KBM-7 (cell line): Measurements from ENCODE around the gene OVOL2.
"Not testable (repeated sequence)": the region's sequence is repeated elsewhere in the genome, so short reads cannot be mapped to it uniquely, and the experiment has no call there.

ENCODE experiments used
- DNase-seq: peaks from one replicate; pipeline ENCODE4 v3.0.0-alpha.2; 2015
- in situ Hi-C: fragments of 300-500 bp; cut with MboI; formaldehyde crosslinking; loops from 2 replicates; pipeline ENCODE4 v1.14.3; 2020; ENCODE audit warnings: low sequenced_read_pairs, low pct_unique_long_range_greater_than_20kb, mixed read lengths

The OVOL2 gene

DNA sequence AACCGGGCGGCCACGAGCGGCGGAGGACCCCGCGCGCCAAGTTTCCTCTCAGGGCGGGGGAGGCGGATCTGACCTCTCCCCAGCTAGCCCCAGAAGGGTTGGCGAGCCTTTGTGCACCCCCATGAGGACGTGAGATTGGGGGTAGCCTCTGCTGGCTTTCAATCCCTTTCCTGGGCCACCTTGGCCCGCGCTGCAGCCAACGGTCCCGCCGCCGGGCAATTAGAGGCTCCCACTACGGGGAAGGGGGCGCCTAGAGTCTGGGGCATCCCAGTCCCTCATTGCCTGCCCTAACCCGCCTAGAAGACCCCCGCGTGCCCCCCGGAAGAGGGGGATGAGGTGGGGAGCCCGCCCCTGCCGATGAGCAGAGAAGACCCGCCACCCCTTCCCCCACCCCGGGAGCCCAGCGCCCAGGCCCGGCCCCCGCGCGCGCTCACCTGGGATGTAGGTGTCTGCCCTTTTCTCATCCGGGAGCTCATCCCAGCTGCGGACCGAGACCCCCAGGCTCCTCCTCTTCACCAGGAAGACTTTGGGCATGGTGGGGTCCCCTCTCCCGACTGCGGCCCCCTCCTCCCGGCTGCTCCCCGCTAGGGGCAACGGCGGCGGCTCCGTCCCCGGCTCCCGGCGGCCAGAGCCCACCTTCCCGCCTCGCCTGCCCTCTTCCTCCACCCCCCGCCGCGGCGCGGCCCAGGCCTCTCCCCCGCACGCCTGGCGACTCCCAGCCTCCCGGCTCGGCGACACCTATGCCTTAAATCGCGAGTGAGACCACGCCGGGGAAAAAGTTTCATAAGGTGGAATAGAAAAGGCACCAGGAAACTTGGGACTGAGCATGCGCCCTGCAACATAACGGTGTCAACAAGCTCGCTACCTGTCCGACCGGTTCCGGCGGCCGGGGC lies at the start of gene OVOL2:
Gene OVOL2 (minus strand): TSS at position 816 of the 893 bp plus-strand sequence. CDS start 282 bp downstream, at position 534.
- DNase-seq: peak; percentile 9
- in situ Hi-C loops: no loop called here

DNA sequence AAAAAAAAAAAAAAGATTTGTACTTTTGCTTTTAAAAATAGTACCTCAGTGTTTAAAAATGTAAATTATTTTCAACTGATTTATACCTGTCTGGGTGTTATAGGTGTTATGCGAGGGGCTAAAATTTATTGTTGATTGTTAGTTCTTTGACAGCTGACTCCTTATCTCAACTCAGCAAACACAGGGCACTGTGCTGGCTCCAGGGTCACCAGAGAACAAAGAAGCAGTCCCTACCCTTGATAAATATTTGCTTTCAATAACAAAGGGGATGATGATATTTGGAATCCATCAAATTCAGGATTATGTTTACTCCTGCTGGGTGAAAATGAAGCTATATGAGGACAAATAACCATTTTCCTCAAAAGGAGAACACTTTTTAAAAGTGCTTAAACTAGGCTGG lies 45.8 kb upstream of the OVOL2 start:
- no peak for DNase-seq
- in situ Hi-C loops: no loop called here

- in situ Hi-C loops: no loop called here
- DNase-seq: no peak
Measured at GRCh38 chr20:18101125-18101810, 43.6 kb upstream of the OVOL2 start.

GRCh38 chr20:18100569-18100968 lies 42.9 kb upstream of the OVOL2 start:
- in situ Hi-C loops, DNase-seq: not testable (repeated sequence)

DNA sequence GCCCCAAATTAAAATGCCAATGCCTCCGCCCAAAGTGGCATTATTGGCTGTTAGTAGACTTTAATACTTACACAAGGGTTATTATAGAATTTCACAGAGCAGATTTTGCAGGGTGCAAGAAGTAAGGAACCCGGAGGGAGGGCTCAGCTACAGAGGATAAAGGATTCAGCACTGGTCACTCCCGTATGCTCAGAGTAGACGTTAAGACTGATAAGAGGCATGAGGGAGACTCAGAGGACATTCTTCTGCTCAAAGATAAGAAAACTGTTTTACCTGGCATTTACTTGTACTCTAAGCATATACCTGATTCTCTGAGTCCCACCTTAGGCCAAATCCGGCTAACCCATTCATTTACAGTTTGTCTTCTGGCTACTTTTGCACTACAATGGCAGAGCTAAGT lies 36.5 kb upstream of the OVOL2 start:
- in situ Hi-C loops: no loop called here
- DNase-seq: no peak

GRCh38 chr20:18093388-18093787 lies 35.7 kb upstream of the OVOL2 start:
- in situ Hi-C loops: no loop called here
- DNase-seq: no peak

DNA sequence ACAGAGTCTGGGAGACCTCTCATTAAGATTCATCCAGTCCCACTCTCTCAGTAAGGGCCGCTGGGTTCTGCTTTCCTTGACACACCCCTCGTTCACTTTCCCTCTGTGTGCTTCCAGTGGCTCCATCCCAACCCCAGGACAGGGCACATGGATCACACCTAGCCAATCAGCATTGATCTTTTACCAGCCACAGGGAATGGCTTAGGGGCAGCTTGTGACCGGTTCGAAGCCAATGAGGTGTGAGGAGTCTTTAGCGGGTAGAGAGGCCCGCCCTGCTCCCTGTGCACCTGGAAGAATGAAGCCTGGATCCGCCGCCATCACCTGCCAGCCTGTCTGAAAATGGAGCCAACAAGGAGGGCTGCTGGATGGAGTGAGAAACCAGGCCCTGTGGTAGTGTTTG lies 35.2 kb upstream of the OVOL2 start:
- in situ Hi-C loops: no loop called here
- DNase-seq: no peak

- DNase-seq: no peak
- in situ Hi-C loops: no loop called here
Measured at GRCh38 chr20:18091623-18092022, 33.9 kb upstream of the OVOL2 start.

- in situ Hi-C loops: no loop called here
- DNase-seq: no peak
Measured at GRCh38 chr20:18090477-18090876, 32.8 kb upstream of the OVOL2 start.

DNA sequence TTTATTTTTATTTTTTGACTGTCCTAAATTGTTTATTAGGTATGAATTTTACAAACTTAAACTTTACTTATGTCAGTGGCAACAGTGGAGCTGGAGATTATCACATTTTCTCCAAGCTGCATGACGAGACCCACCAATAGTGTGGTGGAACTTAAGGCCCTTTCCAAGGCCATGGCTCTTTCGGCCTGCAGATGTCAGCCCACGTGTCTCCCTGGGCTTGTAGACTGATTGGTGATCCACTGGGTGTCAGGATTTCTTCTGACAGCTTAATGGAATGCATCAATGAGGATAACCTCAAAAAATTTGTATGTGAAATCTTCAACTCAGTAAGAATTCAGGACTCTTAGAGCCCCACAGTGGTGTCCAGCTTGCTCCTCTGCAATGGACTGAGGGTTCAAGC lies 32.3 kb upstream of the OVOL2 start:
- in situ Hi-C loops: no loop called here
- DNase-seq: no peak

DNA sequence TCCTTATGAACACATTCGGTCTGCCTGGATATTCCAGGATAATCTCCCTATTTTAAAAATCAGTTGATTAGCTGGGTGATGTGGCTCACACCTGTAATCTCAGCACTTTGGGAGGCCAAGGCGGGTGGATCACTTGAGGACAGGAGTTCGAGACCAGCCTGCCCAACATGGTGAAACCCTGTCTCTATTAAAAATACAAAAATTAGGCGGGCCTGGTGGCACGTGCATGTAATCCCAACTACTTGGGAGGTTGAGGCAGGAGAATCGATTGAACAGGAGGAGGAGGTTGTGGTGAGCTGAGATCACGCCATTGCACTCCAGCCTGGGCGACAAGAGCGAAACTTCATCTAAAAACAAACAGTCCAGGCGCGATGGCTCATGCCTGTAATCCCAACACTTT lies 31.1 kb upstream of the OVOL2 start:
- DNase-seq, in situ Hi-C loops: not testable (repeated sequence)

- DNase-seq, in situ Hi-C loops: not testable (repeated sequence)
Measured at GRCh38 chr20:18088298-18088697, 30.6 kb upstream of the OVOL2 start.

- in situ Hi-C loops: no loop called here
- DNase-seq: no peak
Measured at GRCh38 chr20:18087054-18087453, 29.3 kb upstream of the OVOL2 start.

GRCh38 chr20:18080836-18081235 lies 23.1 kb upstream of the OVOL2 start:
- DNase-seq, in situ Hi-C loops: not testable (repeated sequence)

DNA sequence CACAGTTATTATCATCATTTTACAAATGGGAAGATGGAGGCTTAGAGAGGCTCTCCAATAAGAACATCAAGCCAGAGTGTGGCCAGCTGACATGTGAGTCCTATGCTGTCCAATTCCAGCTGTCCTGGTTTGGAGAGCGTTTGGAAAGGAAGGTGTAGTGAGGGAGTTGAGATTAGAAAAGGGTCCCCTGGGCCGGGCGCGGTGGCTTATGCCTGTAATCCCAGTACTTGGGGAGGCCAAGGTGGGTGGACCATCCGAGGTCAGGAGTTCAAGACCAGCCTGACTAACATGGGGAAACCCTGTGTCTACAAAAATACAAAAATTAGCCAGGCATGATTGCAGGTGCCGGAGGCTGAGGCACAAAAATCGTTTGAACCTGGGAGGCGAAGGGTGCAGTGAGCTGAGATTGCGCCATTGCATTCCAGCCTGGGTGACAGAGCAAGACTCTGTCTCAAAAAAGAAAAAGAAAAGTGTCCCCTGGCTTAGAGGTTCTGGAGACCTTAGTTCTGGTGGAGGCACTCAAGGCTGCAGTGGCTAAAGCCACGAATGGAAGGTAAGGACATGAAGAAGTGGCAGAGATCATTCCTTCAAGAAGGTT lies 22.1 kb upstream of the OVOL2 start:
- no peak for DNase-seq
- in situ Hi-C loops: no loop called here

DNA sequence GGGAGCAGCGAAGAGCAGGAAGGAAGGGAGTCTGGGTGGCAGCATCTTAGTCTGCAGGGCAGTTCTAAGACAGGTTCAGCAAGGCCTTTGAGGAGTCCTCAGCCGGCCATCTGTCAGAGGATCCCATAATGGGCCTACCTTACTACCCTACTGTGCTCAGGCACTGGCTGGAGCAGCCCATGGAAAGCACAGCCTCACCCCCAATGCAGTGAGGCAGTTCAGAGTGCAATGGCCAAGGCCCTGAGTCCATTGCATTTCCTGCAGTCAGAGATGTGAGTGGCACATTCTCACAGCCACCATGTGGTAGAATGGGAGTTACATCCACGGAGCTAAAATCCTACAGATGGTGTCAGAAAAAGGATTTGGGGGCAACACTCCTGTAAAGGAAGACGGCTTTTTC lies 19.4 kb upstream of the OVOL2 start:
- in situ Hi-C loops: no loop called here
- DNase-seq: no peak

DNA sequence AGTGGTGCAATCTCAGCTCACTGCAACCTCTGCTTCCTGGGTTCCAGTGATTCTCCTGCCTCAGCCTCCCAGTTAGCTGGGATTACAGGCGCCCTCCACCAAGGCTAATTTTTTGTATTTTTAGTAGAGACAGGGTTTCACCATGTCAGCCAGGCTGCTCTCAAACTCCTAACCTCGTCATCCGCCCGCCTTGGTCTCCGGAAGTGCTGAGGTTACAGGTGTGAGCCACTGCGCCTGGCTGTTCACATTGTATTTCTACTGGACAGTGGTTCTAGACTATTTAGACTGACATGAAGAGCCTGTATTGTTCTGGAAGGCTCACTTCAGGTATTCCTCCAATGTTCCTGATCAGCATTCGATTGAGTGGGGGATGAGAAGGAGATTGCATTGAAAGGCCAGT lies 14.8 kb upstream of the OVOL2 start:
- no peak for DNase-seq
- in situ Hi-C loops: no loop called here

DNA sequence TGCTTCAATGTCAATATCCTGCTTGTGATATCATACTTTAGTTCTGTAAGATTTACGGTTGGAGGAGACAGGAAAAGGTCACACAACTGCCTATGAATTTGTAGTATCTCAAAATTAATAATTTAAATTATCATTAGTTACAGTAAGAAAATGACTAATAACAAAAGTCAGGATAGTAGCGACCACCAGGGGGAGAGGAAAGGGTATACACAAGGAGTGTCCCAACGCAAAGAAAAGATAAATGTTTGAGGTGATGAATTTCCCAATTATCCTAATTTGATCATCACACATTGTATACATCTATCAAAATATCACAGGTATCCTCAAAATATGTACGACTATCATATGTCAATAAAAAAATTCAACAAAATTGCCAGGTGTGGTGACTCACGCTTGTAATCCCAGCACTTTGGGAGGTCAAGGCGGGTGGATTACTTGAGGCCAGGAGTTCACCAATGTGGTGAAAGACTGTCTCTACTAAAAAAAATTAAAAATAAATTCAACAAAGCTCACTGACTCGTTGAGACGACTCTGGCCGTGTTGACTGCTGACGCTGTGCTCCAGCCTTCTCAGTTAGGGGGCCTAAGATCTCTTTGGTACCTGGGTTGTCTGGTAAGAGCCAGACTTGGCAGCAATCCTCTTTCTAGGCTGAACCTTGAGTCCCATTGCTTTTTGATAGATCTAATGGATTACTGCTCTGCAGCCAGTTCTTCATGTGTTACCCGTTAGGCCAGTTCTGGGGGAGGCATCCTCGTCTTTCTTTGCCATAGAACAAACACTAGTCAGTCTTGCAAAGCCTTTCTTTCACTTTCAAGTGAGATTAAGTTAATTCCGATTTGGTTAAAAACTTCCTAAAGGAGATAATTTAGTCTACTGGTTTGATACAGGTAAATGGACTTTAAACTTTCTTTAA lies 9.0 kb upstream of the OVOL2 start:
- in situ Hi-C loops: no loop called here
- DNase-seq: no peak

GRCh38 chr20:18063676-18064075 lies 6.0 kb upstream of the OVOL2 start:
- DNase-seq: no peak
- in situ Hi-C loops: no loop called here
